ENCODE data around the gene CRIM1.

GRCh38 chr2:36579297-36579664 lies 223.7 kb downstream of the CRIM1 start:
- TF ChIP-seq CTCF (IDR thresholded peaks at IDR 0.05) (no peak), EP300 (IDR thresholded peaks at IDR 0.05) (no peak)
